Activated CD4-positive, alpha-beta T cell treated with anti-CD3 and anti-CD28 coated beads for 24 hours (primary cell): ENCODE data around the gene PM20D1.
"Not testable (repeated sequence)": the region's sequence is repeated elsewhere in the genome, so short reads cannot be mapped to it uniquely, and the experiment has no call there.

Experiments used
- DNase-seq, 2 donors: peaks; one replicate each; pipeline ENCODE4 v3.0.0-alpha.2; 2020; ENCODE audit warnings: low read depth in 2 of 2

PM20D1 gene

DNA sequence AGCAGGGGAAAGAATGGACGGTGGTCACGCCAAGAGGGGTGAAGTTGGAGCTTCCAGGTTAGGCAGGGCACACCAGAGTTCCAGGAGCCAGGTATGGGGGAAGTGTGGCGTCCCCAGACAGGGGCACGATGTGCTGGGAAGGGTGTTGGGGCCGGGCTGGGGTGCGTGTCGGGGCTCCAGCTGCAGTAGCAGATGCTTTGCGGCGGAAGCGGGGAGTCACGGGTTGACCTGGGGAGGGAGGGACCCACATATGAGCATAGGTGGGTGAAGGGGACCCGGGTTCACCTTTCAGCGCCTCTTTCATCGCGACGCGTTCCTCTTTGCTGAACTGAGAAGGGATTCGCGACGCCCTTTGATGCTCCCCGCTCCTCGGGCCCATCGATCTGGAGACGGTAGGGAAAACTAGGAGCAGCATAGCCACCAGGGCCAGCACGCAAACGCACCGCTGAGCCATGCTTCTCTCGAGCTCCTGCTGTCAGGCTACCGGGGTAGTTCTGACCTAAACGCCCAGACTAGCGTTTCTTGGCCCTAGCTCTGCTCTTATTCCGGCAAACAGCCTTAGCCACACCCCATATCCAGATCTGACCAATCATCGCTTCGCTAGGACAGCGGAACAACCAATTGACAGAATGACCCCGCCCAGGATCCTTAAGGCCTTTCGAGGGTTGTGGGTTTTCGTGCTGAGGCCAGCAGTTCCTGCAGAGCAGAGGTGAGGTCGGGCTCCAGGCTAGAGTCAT, at the start of gene PM20D1:
PM20D1 (minus strand) TSS at position 514 of the 737 bp plus-strand sequence; CDS start at position 454, 60 bp downstream.
- peak; percentile 51 to 76 for DNase-seq

GRCh38 chr1:205896351-205896750, 46.4 kb upstream of the PM20D1 start:
- DNase-seq = no peak

DNA sequence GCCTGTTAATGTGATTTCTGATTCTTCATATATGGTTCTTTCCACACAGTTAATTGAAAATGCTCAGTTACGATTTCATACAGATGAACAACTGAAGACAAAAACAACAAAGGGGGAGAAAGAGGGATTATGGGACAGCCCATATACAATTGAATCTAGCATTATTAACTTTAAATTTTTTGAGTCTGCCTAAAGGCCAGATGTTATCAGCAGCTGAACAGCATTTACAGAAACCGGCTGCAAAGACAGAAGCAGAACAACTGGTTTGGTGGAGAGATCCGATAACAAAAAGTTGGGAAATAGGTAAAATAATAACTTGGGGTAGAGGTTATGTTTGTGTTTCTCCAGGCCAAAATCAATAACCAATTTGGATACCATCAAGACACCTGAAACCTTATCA, 44.2 kb upstream of the PM20D1 start:
- not testable (repeated sequence) for DNase-seq

DNA sequence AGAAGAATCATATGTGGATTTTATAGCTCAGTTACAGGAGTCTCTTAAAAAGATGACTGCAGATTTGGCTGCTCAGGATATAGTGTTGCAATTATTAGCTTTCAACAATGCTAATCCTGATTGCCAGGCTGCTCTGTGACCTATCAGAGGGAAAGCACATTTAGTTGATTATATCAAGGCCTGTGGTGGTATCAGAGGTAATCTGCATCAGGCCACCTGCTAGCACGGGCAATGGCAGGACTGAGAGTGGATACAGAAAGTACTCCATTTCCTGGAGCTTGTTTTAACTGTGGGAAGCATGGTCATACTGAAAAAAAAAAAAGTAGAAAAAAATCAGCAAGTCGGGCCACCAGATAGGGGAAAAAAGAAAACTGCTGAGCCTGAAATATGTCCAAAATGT, 42.2 kb upstream of the PM20D1 start:
- not testable (repeated sequence) for DNase-seq

DNA sequence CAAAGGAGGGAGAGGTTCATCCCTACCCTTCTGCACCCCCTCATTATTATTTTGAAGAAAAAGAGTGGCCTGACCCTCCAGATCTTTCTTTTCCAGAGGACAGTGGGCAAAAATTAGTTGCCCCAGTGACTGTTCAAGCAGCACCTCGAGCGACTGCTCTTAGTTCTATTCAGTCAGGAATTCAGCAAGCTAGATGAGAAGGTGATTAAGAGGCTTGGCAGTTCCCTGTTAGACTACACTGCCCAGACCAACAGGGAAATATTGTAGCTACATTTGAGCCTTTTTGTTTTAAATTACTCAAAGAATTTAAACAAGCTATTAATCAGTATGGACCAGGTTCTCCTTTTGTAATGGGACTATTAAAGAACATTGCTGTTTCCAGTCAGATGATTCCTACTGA, 41.5 kb upstream of the PM20D1 start:
- DNase-seq = not testable (repeated sequence)

- not testable (repeated sequence) for DNase-seq
Measured at GRCh38 chr1:205890631-205891030, 40.7 kb upstream of the PM20D1 start.

DNA sequence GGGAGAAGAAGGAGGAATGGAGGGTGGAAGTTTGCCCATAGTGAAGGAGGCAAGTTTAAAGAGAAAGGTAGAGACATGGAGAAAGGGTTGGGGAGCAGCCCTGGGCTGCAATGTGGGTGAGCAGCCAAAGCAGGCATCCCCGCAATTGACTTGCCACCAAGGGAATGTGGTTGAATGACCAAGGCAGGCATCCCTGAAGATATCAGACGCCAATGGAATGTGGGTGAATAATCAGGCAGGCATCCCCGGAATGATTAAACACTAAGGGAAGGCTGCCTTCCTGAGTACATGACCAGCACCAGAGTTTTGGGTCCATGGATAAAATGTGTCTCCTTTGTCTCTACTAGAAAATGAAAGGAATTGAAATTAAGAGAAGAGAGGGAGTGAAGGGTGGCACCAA, 39.8 kb upstream of the PM20D1 start:
- DNase-seq = not testable (repeated sequence)

DNA sequence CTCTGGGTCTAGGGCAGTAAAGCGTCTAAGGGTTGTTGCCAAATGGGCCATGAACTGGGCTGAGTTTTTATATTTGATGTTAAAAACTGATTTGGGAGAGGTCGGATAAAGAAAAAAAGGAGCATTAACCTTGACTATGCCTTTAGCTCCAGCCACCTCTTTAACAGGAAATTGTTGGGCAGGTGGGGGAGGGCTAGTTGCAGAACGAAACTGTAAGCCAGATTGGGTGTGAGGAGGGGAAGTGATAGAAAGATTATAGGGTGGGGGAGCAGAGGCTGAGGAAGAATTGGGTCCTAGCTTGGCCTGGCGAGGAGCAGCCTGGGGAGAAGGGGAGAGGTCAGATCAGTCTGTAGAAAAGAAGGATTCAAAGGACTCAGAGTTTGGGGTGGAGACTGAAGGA, 39.1 kb upstream of the PM20D1 start:
- DNase-seq = not testable (repeated sequence)

GRCh38 chr1:205883792-205884191, 33.9 kb upstream of the PM20D1 start:
- no peak for DNase-seq

DNA sequence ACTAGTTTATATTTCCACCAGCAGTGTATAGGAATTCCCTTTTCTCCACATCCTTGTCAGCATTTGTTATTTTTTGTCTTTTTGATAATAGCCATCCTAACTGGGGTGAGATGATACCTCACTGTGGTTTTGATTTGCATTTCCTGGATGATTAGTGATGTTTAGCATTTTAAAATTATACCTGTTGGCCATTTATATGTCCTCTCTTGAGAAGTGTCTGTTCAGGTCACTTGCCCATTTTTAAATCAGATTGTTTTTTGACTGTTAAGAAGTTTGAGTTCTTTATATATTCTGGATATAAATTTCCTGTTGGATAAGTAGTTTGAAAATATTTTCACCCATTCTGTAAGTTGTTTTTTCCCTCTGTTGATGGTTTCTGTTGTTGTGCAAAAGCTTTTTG, 31.0 kb upstream of the PM20D1 start:
- no peak for DNase-seq

DNA sequence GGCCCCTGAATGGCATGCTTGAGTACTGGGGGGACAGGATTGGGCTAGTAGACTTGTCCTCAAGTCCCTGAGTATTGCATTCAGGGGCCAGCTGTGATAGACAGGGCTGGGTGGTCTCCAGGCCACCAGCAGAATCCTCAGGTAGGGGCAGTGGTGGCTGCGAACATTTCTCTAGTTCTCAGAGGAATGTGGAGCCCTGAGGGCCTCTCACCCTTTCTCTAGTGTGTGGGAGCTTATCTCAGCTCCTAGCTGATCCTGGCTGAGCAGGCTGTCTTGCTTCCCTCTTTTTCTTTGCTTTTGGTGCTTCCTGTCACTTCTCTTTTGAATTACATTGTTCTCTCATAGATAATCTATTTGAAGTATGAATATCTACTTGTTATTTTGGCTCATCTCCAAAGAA, 30.0 kb upstream of the PM20D1 start:
- DNase-seq = no peak

DNA sequence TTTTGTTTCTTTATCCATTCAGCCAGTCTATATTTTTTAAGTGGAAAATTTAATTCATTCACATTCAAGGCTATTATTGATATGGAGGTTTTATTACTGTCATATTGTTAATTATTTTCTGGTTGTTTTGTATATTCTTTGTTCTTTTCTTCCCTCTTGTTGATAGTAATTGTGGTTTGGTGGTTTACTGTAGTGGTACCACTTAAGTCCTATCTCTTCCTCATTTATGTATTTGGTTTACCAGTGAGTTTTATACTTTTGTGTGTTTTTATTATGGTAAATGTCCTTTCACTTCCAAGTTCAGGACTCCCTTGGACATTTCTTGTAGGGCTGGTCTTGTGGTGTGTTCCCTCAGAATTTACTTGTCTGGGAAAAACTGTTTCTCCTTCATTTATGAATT, 28.1 kb upstream of the PM20D1 start:
- no peak for DNase-seq

DNA sequence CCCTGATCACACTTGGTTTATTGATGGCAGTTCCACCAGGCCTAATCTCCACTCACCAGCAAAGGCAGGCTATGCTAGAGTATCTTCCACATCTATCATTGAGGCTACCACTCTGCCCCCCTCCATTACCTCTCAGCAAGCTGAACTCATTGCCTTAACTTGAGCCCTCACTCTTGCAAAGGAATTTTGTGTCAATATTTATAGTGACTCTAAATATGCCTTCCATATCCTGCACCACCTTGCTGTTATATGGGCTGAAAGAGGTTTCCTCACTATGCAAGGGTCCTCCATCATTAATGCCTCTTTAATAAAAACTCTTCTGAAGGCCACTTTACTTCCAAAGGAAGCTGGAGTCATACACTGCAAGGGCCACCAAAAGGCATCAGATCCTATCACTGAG, 23.2 kb upstream of the PM20D1 start:
- DNase-seq = not testable (repeated sequence)

GRCh38 chr1:205870236-205870635, 20.3 kb upstream of the PM20D1 start:
- DNase-seq = no peak

DNA sequence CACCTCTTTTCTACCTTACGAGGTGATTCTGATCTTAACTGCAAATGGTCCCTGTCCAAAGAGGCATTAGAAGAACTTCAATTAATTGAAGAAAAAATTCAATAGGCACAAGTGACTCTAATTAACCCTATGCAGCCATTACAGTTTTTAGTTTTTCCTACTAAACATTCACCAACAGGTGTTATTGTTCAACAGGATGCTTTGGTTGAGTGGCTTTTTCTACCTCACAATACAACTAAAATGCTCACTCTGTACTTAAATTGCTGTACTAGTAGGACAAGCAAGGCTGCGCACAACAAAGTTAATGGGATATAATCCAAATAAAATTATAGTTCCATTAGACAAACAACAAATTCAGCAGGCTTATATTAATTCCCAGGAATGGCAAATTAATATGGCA, 11.6 kb upstream of the PM20D1 start:
- no peak for DNase-seq

DNA sequence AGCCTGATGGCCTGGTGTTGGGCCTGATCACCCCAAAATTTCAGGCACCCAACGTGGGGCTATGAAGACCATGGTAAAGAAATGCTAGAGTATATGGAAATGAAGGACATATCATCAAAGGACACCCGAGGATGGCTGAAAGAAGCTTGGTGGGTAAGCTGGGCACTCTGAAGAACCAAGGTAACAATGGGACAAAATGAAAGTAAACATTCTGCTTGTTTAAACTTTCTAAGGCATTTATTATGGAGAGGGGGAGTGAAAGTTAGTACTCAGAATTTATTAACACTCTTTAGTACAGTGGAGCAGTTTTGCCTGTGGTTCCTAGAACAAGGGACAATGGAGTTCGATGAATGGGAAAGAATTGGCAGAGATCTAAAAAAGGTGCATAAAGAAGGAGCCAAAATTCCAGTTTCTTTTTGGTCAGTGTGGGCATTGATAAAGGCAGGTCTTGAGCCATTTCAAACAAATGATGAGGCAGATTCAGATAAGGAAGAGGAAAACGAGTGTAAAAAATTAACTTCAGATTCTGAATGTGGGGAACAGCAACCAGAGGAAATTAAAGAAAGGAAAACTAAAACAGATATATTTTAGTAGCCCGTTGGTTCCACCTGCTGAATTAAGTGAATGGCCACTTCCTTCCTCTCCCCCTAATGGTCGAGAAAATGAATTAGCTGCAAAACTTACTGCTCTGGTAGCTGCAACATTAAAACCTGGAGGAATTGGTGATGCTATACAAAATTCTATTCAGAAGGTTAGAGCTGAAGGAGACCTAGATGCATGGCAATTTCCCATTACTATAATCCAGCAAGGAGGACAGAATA, 8.4 kb upstream of the PM20D1 start:
- DNase-seq = no peak

DNA sequence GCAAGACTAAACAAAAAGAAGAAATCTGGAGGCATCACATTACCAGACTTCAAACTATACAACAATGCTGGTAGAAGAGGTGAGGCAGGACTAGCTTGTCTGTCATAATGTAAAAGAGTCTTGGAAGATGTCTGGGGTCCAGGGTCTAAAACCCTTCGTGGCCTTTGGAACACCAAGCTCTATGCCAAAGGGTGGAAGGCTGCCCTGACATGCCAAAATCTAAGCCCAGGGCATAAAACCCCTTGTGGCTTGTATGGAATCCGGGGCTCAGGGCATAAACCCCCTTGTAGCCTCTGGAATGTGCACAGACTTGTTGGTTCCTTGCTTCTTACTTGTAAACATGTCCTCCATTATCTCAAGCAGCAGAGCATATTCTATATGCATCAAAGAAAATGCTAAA, 7.6 kb upstream of the PM20D1 start:
- not testable (repeated sequence) for DNase-seq

DNA sequence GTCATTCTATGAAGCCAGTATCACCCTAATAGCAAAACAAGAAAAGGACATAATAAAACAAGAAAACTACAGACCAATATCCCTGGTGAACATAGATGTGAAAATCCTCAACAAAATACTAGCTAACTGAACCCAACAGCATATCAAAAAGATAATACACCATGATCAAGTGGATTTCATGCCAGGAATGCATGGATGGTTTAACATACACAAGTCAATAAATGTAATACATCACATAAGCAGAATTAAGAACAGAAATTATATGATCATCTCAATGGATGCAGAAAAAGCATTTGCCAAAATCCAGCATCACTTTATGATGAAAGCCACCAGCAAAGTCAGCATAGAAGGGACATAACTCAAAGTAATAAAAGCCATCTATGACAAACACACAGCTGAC, 6.5 kb upstream of the PM20D1 start:
- DNase-seq = no peak

- no peak for DNase-seq
Measured at GRCh38 chr1:205852969-205853368, 3.0 kb upstream of the PM20D1 start.

- no peak for DNase-seq
Measured at GRCh38 chr1:205851993-205852392, 2.1 kb upstream of the PM20D1 start.

DNA sequence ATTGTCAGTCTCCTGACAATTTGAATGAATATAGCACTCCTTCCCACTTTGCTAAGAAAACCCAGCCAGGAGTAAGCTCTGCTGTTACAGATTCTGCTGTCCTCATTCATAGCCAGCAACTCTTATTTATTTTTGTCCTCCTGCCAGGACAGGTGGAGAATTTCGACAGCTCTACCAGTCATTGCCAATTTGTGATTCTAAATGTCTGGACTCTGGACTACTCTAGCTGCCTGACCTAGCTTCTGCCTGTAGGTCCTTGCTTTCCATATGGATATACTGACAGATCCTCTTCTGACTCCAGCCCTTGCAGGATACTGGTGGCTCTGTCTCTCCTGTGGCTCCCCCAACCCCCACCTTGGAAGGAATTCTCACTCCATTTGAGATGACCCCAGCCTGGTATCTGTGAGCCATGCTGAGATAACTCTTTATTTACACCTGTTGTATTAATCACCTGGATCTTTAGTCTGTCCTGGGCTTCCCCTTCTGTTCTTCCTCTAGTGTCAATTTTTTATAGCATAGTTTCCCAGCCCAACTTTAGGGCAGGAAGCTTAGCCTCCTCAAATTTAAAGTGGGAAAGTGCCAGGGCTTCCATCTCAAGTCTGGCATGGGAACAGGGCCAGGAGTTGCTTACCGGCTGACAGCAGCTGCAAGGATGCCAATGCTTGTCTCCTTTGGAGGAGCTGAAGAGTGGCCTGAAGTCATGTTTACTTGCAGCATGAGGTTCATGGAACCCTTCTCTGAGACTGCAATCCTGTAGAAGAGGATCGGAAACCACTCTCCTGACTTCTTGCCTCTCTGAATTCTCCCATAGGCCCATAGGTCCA, 6.7 kb downstream of the PM20D1 start:
- DNase-seq = no peak

DNA sequence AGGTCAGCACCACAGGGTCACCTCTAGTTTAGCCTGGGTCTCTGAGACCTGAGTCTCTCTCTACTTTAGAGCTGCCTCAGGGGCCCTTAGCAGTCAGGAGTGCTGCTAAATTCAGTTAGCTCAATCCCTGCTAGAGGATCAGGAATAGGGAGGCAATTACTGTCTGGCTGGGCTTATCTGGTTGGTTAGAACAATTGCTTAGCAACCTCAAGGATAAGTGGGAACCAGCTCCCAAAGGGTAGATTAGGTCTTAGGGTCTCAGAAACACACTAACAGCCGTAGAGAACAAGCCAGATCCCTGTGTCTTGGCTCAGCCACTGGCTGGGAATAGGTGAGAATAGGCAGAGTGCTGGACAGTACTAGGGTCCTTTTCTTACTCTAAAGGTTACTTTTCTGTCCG, 7.7 kb downstream of the PM20D1 start:
- DNase-seq = no peak
